ENCODE results near the gene ELANE.

DNA sequence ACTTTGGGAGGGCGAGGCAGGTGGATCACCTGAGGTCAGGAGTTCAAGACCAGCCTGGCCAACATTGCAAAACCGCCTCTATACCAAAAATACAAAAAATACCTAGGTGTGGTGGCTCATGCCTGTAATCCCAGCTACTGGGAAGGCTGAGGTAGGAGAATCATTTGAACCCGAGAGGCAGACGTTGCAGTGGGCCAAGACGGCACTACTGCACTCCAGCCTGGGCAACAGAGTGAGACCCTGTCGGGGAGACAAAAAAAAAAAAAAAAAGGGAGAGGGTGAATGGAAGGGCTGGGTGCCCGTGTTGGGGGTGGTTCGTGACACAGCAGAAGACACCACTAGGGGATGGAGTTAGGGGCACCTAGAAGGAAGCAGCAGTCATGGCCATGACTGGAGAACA is 18.2 kb downstream of the ELANE start:
- TF ChIP-seq PHB (CRISPR knock-in tag; IDR thresholded peaks at IDR 0.05) (no peak), RAD21 (CRISPR knock-in tag; conservative IDR thresholded peaks at IDR 0.05 in 1 of 2, IDR thresholded peaks at IDR 0.05 in 1 of 2) (no peak)
- TF ChIP-seq, protein P1, sequence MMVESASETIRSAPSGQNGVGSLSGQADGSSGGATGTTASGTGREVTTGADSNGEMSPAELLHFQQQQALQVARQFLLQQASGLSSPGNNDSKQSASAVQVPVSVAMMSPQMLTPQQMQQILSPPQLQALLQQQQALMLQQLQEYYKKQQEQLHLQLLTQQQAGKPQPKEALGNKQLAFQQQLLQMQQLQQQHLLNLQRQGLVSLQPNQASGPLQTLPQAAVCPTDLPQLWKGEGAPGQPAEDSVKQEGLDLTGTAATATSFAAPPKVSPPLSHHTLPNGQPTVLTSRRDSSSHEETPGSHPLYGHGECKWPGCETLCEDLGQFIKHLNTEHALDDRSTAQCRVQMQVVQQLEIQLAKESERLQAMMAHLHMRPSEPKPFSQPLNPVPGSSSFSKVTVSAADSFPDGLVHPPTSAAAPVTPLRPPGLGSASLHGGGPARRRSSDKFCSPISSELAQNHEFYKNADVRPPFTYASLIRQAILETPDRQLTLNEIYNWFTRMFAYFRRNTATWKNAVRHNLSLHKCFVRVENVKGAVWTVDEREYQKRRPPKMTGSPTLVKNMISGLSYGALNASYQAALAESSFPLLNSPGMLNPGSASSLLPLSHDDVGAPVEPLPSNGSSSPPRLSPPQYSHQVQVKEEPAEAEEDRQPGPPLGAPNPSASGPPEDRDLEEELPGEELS (CRISPR knock-in tag; IDR thresholded peaks at IDR 0.05; ENCODE audit: borderline replicate concordance), result no peak
